ENCODE measurements around the gene COX19. TPM values are rescaled to one million over a fixed set of nuclear protein-coding genes. Genes with fewer than 3 reads are reported as not detected.

COX19 gene
- total and polyA plus RNA-seq, 12 donors = 3.7 to 9.1 (median 6.1) TPM

DNA sequence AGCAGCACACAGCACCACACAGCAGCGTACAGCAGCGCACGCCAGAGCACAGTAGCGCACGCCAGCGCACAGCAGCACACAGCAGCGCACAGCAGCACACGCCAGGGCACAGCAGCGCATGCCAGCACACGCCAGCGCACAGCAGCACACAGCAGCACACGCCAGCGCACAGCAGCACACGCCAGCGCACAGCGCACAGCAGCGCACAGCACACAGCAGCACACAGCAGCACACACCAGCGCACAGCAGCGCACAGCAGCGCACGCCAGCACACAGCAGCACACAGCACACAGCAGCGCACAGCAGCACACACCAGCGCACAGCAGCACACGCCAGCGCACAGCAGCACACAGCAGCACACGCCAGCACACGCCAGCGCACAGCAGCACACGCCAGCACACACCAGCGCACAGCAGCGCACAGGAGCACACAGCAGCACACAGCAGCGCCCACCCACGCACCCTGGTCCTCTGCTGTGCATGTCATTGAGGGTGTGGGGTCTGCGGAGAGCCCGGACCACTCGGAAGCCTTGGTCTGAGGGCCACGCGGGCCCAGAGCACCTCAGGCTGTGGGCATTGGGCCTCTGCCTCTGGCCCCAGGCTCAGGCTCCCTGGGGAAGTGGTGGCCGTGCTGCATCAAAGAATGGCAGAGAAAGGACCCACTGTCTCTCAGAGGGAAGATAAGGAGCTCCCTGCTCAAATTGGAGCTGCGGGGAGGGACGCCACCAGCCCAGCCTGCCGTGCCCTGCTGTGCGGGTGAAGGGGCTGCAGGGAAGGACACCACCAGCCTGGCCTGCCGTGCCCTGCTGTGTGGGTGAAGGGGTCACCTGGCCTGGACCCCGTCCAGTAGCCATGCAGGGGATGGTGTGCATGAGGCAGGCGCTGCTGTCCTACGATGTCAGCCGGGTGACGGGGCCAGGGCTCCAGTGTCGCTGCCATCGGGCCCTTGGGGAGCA is 41.5 kb upstream of the COX19 start:
- no peak overlapping the region for H3K4me3 ChIP-seq
- peaks cover 0 to 8% (median 0%) of the 10 kb centered on the region in 11 donors for H3K9me3 ChIP-seq
- TF ChIP-seq, protein P1, sequence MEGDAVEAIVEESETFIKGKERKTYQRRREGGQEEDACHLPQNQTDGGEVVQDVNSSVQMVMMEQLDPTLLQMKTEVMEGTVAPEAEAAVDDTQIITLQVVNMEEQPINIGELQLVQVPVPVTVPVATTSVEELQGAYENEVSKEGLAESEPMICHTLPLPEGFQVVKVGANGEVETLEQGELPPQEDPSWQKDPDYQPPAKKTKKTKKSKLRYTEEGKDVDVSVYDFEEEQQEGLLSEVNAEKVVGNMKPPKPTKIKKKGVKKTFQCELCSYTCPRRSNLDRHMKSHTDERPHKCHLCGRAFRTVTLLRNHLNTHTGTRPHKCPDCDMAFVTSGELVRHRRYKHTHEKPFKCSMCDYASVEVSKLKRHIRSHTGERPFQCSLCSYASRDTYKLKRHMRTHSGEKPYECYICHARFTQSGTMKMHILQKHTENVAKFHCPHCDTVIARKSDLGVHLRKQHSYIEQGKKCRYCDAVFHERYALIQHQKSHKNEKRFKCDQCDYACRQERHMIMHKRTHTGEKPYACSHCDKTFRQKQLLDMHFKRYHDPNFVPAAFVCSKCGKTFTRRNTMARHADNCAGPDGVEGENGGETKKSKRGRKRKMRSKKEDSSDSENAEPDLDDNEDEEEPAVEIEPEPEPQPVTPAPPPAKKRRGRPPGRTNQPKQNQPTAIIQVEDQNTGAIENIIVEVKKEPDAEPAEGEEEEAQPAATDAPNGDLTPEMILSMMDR (IDR thresholded peaks at IDR 0.05) = no peak
- no peaks in the 10 kb centered on the region for H3K27me3 ChIP-seq
- H3K27ac ChIP-seq = no peak overlapping the region
- no peak for DNase-seq
- intact Hi-C loops (cut with DNase I) = no loop called here
- peaks cover 0 to 12% (median 0%) of the 10 kb centered on the region in 9 donors for H3K36me3 ChIP-seq
- no peak for ATAC-seq
- WGBS, 2 donors = 88 to 94% methylated on average over 41 to 51 of the region's 51 CpGs
- peaks cover 0 to 6% (median 0%) of the 10 kb centered on the region in 9 donors for H3K4me1 ChIP-seq

DNA sequence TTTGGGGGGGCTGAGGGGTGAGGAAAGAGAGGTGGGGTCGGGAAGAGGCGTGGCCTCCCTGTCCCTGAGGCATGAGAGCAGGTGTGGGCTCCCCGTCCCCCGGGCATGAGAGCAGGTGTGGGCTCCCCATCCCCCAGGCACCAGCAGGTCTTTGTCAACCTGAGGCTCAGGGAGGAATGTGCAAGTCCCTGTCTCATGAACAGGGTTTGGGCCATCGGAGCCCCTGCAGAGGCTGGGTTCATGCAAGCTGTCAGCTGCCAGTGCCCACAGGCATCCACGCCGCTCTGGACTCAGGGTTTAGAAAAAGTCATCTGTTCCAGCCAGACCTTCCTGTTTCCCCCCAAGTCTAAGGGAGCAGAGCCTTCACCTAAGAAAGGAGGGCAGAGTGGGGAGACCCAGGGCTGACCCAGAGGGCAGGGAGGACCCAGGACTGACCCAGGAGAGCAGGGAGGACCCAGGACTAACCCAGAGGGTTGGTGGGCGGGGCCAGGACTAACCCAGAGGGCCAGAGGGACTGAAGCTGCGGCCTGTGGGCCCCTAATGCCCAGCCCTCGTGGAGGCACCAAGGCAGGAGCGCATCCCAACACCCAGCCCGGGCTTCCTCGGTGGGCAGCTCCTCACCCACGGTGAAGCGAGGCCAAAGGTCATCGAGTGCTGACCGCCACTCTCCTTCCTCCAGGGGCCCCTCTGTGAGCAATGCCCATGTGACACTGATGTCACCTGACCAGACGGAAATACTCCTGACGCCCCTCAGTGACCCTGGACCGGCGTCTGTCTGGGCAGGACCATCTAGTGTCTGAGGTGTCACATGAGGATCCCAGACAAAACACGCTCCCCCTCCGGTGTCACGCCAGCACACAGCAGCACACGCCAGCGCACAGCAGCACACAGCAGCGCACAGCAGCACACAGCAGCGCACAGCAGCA is 40.1 kb upstream of the COX19 start:
- no peaks in the 10 kb centered on the region for H3K9me3 ChIP-seq
- intact Hi-C loops (cut with DNase I) = no loop called here
- WGBS, 2 donors = 72 to 74% methylated on average over 28 of the region's 28 CpGs
- H3K36me3 ChIP-seq = peaks cover 0 to 12% (median 0%) of the 10 kb centered on the region in 9 donors
- H3K4me3 ChIP-seq = no peak overlapping the region
- TF ChIP-seq, protein P1 (IDR thresholded peaks at IDR 0.05) = no peak
- H3K27me3 ChIP-seq = no peaks in the 10 kb centered on the region
- DNase-seq (no peak), ATAC-seq (peak in 4 of 8 donors; percentile 9 to 47 (median 34))
- peaks cover 0 to 6% (median 0%) of the 10 kb centered on the region in 9 donors for H3K4me1 ChIP-seq
- H3K27ac ChIP-seq = no peak overlapping the region

DNA sequence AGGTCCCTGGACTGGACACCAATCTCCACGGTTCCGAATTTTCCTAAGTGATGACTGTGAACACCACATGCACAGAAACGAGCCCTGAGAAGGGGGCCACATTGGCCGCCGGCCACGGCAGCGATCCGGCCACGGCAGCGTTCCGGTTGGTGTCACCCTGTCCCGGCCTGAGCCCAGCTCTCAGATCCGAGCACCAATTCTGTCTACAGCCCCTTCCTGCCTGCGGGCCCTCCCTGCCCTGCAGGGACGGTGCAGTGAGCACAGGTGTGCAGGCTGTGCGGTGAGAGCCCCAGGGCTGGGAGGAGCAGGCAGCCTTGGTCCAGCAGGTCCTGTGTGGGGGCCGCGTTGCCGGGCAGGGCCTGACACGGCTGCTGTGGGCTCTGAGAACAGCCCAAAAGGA is 39.3 kb upstream of the COX19 start:
- ATAC-seq (no peak), DNase-seq (no peak)
- Histone ChIP-seq H3K9me3 (no peaks in the 10 kb centered on the region), H3K4me1 (peaks cover 0 to 6% (median 0%) of the 10 kb centered on the region in 9 donors), H3K27ac (no peak overlapping the region), H3K4me3 (no peak overlapping the region), H3K27me3 (no peaks in the 10 kb centered on the region), H3K36me3 (peaks cover 0 to 15% (median 2%) of the 10 kb centered on the region in 9 donors)
- WGBS, 2 donors = 91 to 96% methylated on average over 20 of the region's 20 CpGs
- TF ChIP-seq, protein P1 (IDR thresholded peaks at IDR 0.05) = no peak
- intact Hi-C loops (cut with DNase I) = loop anchor here in 1 of 10 donors (5.0 kb wide), 1 partner anchor 48 kb away; no protein-coding TSS in a partner anchor

DNA sequence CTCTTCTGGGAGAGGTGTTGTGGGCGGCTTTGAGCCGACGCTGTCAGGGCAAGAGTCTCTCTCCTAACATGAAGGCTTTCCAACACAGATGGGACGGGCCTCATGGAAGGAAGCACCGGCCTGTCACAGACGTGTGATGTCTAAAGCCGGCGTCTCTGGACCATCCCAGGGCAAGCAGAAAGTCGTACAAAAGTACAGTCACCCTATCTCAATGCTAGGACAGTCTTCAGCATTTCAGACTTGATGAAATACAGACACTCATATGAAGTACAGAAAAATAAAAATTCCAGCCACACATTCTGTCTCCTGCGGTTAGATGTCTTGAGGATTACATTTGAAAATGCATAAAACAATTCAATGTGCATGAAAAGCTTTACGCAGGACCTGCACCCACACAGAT is 38.2 kb upstream of the COX19 start:
- WGBS, 2 donors = 78 to 82% methylated on average over 11 of the region's 11 CpGs
- Histone ChIP-seq H3K27ac (no peak overlapping the region), H3K9me3 (no peaks in the 10 kb centered on the region), H3K36me3 (peaks cover 0 to 23% (median 9%) of the 10 kb centered on the region in 9 donors), H3K4me3 (no peak overlapping the region), H3K4me1 (peaks cover 0 to 6% (median 0%) of the 10 kb centered on the region in 9 donors), H3K27me3 (no peaks in the 10 kb centered on the region)
- DNase-seq = no peak
- ATAC-seq = no peak
- TF ChIP-seq, protein P1 (IDR thresholded peaks at IDR 0.05) = no peak
- intact Hi-C loops (cut with DNase I) = loop anchor here in 1 of 10 donors (5.0 kb wide), 1 partner anchor 49 kb away; no protein-coding TSS in a partner anchor
